Activated CD4-positive, alpha-beta T cell treated with anti-CD3 and anti-CD28 coated beads, Interleukin-2, amount 50 U/mL, for 4 hours (primary cell): ENCODE data around the gene AKR1C8.
"Not testable (repeated sequence)": the region's sequence is repeated elsewhere in the genome, so short reads cannot be mapped to it uniquely, and the experiment has no call there.

Experiments used
- DNase-seq, 2 experiments: peaks; one replicate each; pipeline ENCODE4 v3.0.0-alpha.2; 2020

Gene AKR1C8

GRCh38 chr10:5165738-5166137 lies 19.2 kb downstream of the AKR1C8 start:
- DNase-seq, result no peak

- DNase-seq, result no peak
Measured at GRCh38 chr10:5163487-5163886, 21.5 kb downstream of the AKR1C8 start.

- no peak for DNase-seq
Measured at GRCh38 chr10:5159126-5159525, 25.8 kb downstream of the AKR1C8 start.

- DNase-seq, result no peak
Measured at GRCh38 chr10:5157501-5157900, 27.4 kb downstream of the AKR1C8 start.

GRCh38 chr10:5155951-5156350 lies 29.0 kb downstream of the AKR1C8 start:
- DNase-seq, result no peak

GRCh38 chr10:5151076-5151475 lies 33.9 kb downstream of the AKR1C8 start:
- DNase-seq, result no peak

GRCh38 chr10:5148678-5149032 lies 36.3 kb downstream of the AKR1C8 start:
- no peak for DNase-seq

- DNase-seq, result no peak
Measured at GRCh38 chr10:5147981-5148677, 36.8 kb downstream of the AKR1C8 start.

- no peak for DNase-seq
Measured at GRCh38 chr10:5147255-5147980, 37.5 kb downstream of the AKR1C8 start.

GRCh38 chr10:5146920-5147254 lies 38.1 kb downstream of the AKR1C8 start:
- DNase-seq, result no peak

GRCh38 chr10:5143137-5143536 lies 41.8 kb downstream of the AKR1C8 start:
- DNase-seq, result no peak

- no peak for DNase-seq
Measured at GRCh38 chr10:5142199-5142598, 42.8 kb downstream of the AKR1C8 start.

- DNase-seq, result not testable (repeated sequence)
Measured at GRCh38 chr10:5137699-5138098, 47.3 kb downstream of the AKR1C8 start.

- no peak for DNase-seq
Measured at GRCh38 chr10:5136468-5137087, 48.4 kb downstream of the AKR1C8 start.

- no peak for DNase-seq
Measured at GRCh38 chr10:5135581-5135980, 49.4 kb downstream of the AKR1C8 start.

GRCh38 chr10:5125315-5126044 lies 59.5 kb downstream of the AKR1C8 start:
- DNase-seq, result no peak

- DNase-seq, result no peak
Measured at GRCh38 chr10:5123886-5124285, 61.1 kb downstream of the AKR1C8 start.

- DNase-seq, result not testable (repeated sequence)
Measured at GRCh38 chr10:5119997-5120396, 65.0 kb downstream of the AKR1C8 start.

GRCh38 chr10:5117026-5117425 lies 67.9 kb downstream of the AKR1C8 start:
- DNase-seq, result no peak

GRCh38 chr10:5116621-5117020 lies 68.3 kb downstream of the AKR1C8 start:
- no peak for DNase-seq

GRCh38 chr10:5109861-5110260 lies 75.1 kb downstream of the AKR1C8 start:
- not testable (repeated sequence) for DNase-seq

GRCh38 chr10:5108658-5109416 lies 76.1 kb downstream of the AKR1C8 start:
- DNase-seq, result no peak
